Metanephros (tissue), 2 donors: ENCODE data around the gene BANP. TPM values are rescaled to one million over a fixed set of nuclear protein-coding genes. Genes with fewer than 3 reads are reported as not detected.

Experiments
- small RNA-seq: library from RNA; depleted of rRNA; stranded (forward); fragments of <200 nt; gene quantifications from one replicate; pipeline ENCODE3, GENCODE V24; 2014; ENCODE audit warnings: low replicate concordance
- total RNA-seq: library from RNA; depleted of rRNA; stranded (reverse); fragments of >200 nt; gene quantifications from one replicate; pipeline ENCODE4 v1.2.3, GENCODE V29; 2014

The BANP gene, protein sequence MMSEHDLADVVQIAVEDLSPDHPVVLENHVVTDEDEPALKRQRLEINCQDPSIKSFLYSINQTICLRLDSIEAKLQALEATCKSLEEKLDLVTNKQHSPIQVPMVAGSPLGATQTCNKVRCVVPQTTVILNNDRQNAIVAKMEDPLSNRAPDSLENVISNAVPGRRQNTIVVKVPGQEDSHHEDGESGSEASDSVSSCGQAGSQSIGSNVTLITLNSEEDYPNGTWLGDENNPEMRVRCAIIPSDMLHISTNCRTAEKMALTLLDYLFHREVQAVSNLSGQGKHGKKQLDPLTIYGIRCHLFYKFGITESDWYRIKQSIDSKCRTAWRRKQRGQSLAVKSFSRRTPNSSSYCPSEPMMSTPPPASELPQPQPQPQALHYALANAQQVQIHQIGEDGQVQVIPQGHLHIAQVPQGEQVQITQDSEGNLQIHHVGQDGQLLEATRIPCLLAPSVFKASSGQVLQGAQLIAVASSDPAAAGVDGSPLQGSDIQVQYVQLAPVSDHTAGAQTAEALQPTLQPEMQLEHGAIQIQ
- total RNA-seq, result 48.3 TPM

DNA sequence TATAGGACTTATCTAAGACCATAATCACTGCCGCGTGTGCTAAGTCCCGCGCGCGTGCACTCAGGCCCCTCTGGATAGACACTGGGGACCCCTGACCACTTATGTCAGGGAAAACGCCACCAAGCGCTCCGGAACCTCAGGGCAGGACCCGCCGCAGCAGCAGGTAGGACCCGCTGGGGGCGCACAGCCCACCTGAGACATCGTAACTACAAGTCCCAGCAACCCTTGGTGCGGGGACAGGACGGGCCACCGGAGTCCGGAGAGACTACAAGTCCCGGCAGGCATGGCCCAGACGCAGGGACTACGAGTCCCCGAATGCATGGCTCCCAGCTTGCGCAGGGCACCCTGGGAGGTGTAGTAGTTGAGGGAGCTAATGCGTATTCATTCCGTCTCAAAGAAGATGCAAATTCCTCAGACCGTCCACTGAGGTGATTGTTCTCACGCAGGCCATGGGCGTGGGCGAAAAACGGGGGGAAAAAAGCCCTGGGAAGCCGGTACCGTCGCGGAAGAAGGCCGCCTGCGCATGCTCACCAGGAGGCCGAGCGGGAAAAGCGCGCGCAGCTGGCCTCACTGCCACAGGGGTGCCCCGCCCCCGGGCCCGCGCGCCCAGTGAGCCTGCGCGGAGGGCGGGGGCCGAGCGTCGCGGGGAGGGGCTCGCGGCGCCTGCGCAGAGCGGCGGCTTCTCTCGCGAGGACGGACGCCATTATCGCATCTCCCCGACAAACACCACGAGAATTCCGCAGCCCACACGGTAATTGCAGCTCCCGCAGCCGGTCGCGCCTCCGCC is at the start of gene BANP:
Gene BANP (plus strand): TSS at position 670 of the 787 bp plus-strand sequence. CDS start 23,682 bp downstream, outside the sequence.

DNA sequence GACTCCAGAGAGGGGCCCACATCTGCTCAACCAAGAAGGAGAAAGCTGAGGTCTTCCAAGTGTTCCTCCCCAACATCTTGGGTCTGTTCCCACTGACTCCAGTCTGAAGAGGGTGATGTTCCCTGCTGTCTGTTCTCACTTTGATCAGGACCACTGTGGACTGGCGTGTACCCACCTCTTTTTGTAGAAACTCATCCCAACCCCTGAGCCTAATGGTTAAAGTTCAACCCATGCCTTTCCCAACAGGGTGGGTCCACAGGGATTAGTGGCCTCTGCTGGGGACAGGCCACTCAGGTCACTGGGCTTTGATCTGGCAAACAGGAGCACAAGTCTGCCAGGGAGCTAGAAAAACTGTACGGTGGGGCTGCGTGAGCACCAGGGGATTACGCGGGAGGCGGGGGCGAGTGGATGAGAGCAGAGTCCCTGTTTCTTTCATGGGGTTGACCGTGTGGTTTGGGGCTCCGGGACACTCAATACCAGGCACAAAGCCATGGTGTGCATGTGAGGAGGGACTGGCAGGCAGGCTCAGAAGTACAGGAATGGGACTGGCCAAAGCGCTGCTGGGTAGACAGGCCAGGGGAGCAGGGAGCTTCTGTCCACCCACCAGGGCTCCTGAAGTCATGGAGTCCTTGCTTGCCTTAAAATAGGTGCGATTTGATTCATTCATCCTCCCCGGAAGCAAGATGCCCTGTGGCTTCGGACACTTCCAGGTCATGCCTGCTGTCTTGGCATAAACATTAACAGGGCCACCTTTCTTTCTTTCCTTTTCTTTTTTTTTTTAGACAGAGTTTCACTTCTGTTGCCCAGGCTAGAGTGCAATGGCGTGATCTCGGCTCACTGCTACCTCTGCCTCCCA is 14.6 kb upstream of the BANP start, which contains the start of gene CA5A:
Gene CA5A (minus strand): TSS at position 155 of the 856 bp plus-strand sequence. CDS start 79 bp downstream, at position 76.

Small RNA genes within 50 kb of the gene (small RNA-seq; reads per million reads assigned to genes)
- not detected for gene AC127455.1

Other genes starting within 250 kb of the BANP start
- 26.4 TPM for gene KLHDC4, start 185.4 kb upstream of the BANP start, total RNA-seq
- 7.9 TPM for gene SLC7A5, start 81.9 kb upstream of the BANP start, total RNA-seq
- not detected for gene CA5A, start 14.9 kb upstream of the BANP start, total RNA-seq